M059J (cell line): ENCODE results near the gene LINGO4. TPM values are rescaled to one million over a fixed set of nuclear protein-coding genes. Genes with fewer than 3 reads are reported as not detected.

ENCODE experiments used
- total RNA-seq: library from RNA; depleted of rRNA; stranded (reverse); fragments of >200 nt; shearing (Covaris generic); gene quantifications from 2 replicates; pipeline ENCODE4 v1.2.3, GENCODE V29; 2014; rRNA removed

LINGO4 gene
- total RNA-seq, 1 experiment from 2014 or later: not detected

Other genes with a start within 250 kb of the LINGO4 start
- gene SNX27, start 193.4 kb downstream of the LINGO4 start, total RNA-seq: 22.4 and 29.1 TPM in 2 replicates
- gene CELF3, start 88.6 kb downstream of the LINGO4 start, total RNA-seq: not detected in 2 replicates
- not detected in 2 replicates for gene RIIAD1, start 83.9 kb downstream of the LINGO4 start, total RNA-seq
- 103 and 173 TPM in 2 replicates for gene MRPL9, start 41.9 kb downstream of the LINGO4 start, total RNA-seq
- gene TDRKH, start 14.9 kb downstream of the LINGO4 start, total RNA-seq: 10.8 and 11.0 TPM in 2 replicates
- 0.44 TPM in 1 of 2 replicates, not detected in the other for gene RORC, start 26.4 kb upstream of the LINGO4 start, total RNA-seq
- not detected in 2 replicates for gene C2CD4D, start 34.4 kb upstream of the LINGO4 start, total RNA-seq
- not detected in 2 replicates for gene THEM5, start 48.3 kb upstream of the LINGO4 start, total RNA-seq
- gene THEM4, start 104.1 kb upstream of the LINGO4 start, total RNA-seq: 8.2 and 11.7 TPM in 2 replicates
- gene S100A10, start 188.4 kb upstream of the LINGO4 start, total RNA-seq: 120 and 154 TPM in 2 replicates
- 784 and 824 TPM in 2 replicates for gene S100A11, start 231.6 kb upstream of the LINGO4 start, total RNA-seq